NB4 (cell line): ENCODE measurements around the gene CREBBP.

ENCODE experiments used
- DNase-seq: peaks from one replicate; pipeline ENCODE4 v3.0.0; 2010; ENCODE audit warnings: low read depth
- H3K4me3 ChIP-seq: one replicate; pipeline ENCODE4 v1.5.1; 2011; ENCODE audit warnings: mild to moderate bottlenecking, low read depth, low read length, moderate library complexity
- CTCF ChIP-seq: IDR thresholded peaks from one replicate; pipeline ENCODE4 v1.5.1; 2012; ENCODE audit warnings: low read depth, low read length
- MAX ChIP-seq: IDR thresholded peaks from 2 replicates; pipeline ENCODE4 v1.6.1; 2011; ENCODE audit warnings: low read depth, low read length
- MYC ChIP-seq: IDR thresholded peaks from 2 replicates; pipeline ENCODE4 v1.6.1; 2011; ENCODE audit warnings: low read depth, low read length
- POLR2A ChIP-seq: IDR thresholded peaks from 2 replicates; pipeline ENCODE4 v1.6.1; 2011; ENCODE audit warnings: mild to moderate bottlenecking; ENCODE audit not compliant: insufficient read length; ENCODE audit errors: extremely low read depth

The CREBBP gene

GRCh38 chr16:3730161-3731125, 150.1 kb downstream of the CREBBP start:
- no peak overlapping the region for H3K4me3 ChIP-seq
- TF ChIP-seq MYC (no peak), MAX (no peak), POLR2A (no peak), CTCF (no peak)
- no peak for DNase-seq

GRCh38 chr16:3729161-3730112, 151.1 kb downstream of the CREBBP start:
- H3K4me3 ChIP-seq: no peak overlapping the region
- TF ChIP-seq POLR2A (no peak), MAX (no peak), CTCF (no peak), MYC (no peak)
- DNase-seq: no peak

- no peak overlapping the region for H3K4me3 ChIP-seq
- no peak for DNase-seq
- no peak for TF ChIP-seq POLR2A
- TF ChIP-seq CTCF: no peak
- no peak for TF ChIP-seq MAX
- no peak for TF ChIP-seq MYC
These were observed 151.9 kb downstream of the CREBBP start for GRCh38 chr16:3728424-3729160.

- DNase-seq: no peak
- TF ChIP-seq POLR2A: no peak
- no peak for TF ChIP-seq MYC
- TF ChIP-seq CTCF: no peak
- no peak for TF ChIP-seq MAX
- no peak overlapping the region for H3K4me3 ChIP-seq
These were observed 152.6 kb downstream of the CREBBP start for GRCh38 chr16:3727806-3728381.

GRCh38 chr16:3726021-3726687, 154.4 kb downstream of the CREBBP start:
- DNase-seq: no peak
- TF ChIP-seq MAX: no peak
- no peak for TF ChIP-seq CTCF
- no peak for TF ChIP-seq POLR2A
- TF ChIP-seq MYC: no peak
- no peak overlapping the region for H3K4me3 ChIP-seq
